ENCODE measurements around the gene BRINP2.

Gene BRINP2

GRCh38 chr1:177219554-177220458 is 49.0 kb downstream of the BRINP2 start:
- no peak for DNase-seq

GRCh38 chr1:177223359-177223758 is 52.6 kb downstream of the BRINP2 start:
- no peak for DNase-seq

- no peak for DNase-seq
These were observed 57.4 kb downstream of the BRINP2 start for GRCh38 chr1:177227978-177228692.

- no peak for DNase-seq
These were observed 57.9 kb downstream of the BRINP2 start for GRCh38 chr1:177228693-177229065.

- no peak for DNase-seq
These were observed 59.0 kb downstream of the BRINP2 start for GRCh38 chr1:177229781-177230180.

- no peak for DNase-seq
These were observed 59.7 kb downstream of the BRINP2 start for GRCh38 chr1:177230228-177231016.

GRCh38 chr1:177235350-177235749 is 64.6 kb downstream of the BRINP2 start:
- DNase-seq = no peak

GRCh38 chr1:177236962-177237361 is 66.2 kb downstream of the BRINP2 start:
- DNase-seq = no peak

- no peak for DNase-seq
These were observed 68.2 kb downstream of the BRINP2 start for GRCh38 chr1:177238967-177239366.

- no peak for DNase-seq
These were observed 69.0 kb downstream of the BRINP2 start for GRCh38 chr1:177239792-177240191.

GRCh38 chr1:177243773-177244172 is 73.0 kb downstream of the BRINP2 start:
- DNase-seq = no peak

GRCh38 chr1:177246710-177247580 is 76.2 kb downstream of the BRINP2 start:
- no peak for DNase-seq

GRCh38 chr1:177247623-177248176 is 76.9 kb downstream of the BRINP2 start:
- DNase-seq = no peak

- no peak for DNase-seq
These were observed 77.5 kb downstream of the BRINP2 start for GRCh38 chr1:177248258-177248657.

GRCh38 chr1:177249231-177249630 is 78.5 kb downstream of the BRINP2 start:
- DNase-seq = no peak

- DNase-seq = no peak
These were observed 82.1 kb downstream of the BRINP2 start for GRCh38 chr1:177252877-177253276.

GRCh38 chr1:177255411-177255810 is 84.7 kb downstream of the BRINP2 start:
- no peak for DNase-seq

- DNase-seq = no peak
These were observed 85.7 kb downstream of the BRINP2 start for GRCh38 chr1:177256153-177257075.

GRCh38 chr1:177257128-177257527 is 86.4 kb downstream of the BRINP2 start:
- no peak for DNase-seq

GRCh38 chr1:177257576-177257975 is 86.8 kb downstream of the BRINP2 start:
- no peak for DNase-seq

GRCh38 chr1:177270863-177271262 is 100.1 kb downstream of the BRINP2 start:
- no peak for DNase-seq

Measured in activated CD4-positive, CD25-positive, alpha-beta regulatory T cell (primary cell).